RWPE1 (cell line): Measurements from ENCODE around the gene RASSF5.

ENCODE experiments used
- CTCF ChIA-PET: fragments of 350-600 bp; sonication (Branson Sonifier 250); formaldehyde crosslinking; extraction: SDS; loops from one replicate; lab custom pipeline; 2021; lab: Yijun Ruan, JAX
- POLR2A ChIA-PET: fragments of 400-600 bp; formaldehyde crosslinking; extraction: SDS; loops from one replicate; lab custom pipeline; 2020; ENCODE audit warnings: antibody characterized with exemption; ENCODE audit not compliant: low non-redundant PET; lab: Yijun Ruan, JAX
- DNase-seq: peaks from one replicate; pipeline ENCODE4 v3.0.0; 2012; ENCODE audit warnings: low spot score
- H3K27ac ChIP-seq: fragments of 450-650 bp; 2 replicates; pipeline ENCODE4 v1.5.1; 2017
- TF ChIP-seq, protein P1 (sequence below): fragments of 450-650 bp; conservative IDR thresholded peaks from 2 replicates; pipeline ENCODE4 v1.5.1; 2017; ENCODE audit warnings: low read depth, mild to moderate bottlenecking

RASSF5 gene

DNA sequence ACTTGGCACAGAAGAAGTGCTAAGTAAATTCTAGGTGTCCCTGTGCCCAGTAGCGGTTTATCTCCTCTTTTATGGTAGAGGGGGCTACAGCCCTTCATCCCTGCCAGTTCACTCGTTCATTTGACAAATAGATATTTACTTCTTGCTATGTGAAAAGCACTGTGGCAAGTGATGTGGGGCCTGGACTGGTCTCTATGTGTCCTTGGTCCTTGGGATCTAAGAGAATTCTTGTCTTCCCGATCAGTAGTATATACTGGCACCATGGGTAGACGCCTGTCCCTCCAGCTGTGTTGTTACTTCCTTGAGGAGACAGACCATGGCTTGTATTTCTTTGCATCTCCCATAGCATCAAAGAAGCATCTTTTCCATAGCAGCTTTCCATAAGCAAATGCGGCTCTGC lies 75.2 kb downstream of the RASSF5 start:
- TF ChIP-seq, protein P1, sequence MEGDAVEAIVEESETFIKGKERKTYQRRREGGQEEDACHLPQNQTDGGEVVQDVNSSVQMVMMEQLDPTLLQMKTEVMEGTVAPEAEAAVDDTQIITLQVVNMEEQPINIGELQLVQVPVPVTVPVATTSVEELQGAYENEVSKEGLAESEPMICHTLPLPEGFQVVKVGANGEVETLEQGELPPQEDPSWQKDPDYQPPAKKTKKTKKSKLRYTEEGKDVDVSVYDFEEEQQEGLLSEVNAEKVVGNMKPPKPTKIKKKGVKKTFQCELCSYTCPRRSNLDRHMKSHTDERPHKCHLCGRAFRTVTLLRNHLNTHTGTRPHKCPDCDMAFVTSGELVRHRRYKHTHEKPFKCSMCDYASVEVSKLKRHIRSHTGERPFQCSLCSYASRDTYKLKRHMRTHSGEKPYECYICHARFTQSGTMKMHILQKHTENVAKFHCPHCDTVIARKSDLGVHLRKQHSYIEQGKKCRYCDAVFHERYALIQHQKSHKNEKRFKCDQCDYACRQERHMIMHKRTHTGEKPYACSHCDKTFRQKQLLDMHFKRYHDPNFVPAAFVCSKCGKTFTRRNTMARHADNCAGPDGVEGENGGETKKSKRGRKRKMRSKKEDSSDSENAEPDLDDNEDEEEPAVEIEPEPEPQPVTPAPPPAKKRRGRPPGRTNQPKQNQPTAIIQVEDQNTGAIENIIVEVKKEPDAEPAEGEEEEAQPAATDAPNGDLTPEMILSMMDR, result no peak
- POLR2A ChIA-PET, result no interaction called here
- H3K27ac ChIP-seq, result no peak overlapping the region
- DNase-seq, result no peak
- CTCF ChIA-PET, result interaction anchor here (1.2 to 2.7 kb wide), 4 partner anchors 13 to 103 kb away, joined by 7 to 29 read pairs (median 12); no protein-coding TSS in a partner anchor

DNA sequence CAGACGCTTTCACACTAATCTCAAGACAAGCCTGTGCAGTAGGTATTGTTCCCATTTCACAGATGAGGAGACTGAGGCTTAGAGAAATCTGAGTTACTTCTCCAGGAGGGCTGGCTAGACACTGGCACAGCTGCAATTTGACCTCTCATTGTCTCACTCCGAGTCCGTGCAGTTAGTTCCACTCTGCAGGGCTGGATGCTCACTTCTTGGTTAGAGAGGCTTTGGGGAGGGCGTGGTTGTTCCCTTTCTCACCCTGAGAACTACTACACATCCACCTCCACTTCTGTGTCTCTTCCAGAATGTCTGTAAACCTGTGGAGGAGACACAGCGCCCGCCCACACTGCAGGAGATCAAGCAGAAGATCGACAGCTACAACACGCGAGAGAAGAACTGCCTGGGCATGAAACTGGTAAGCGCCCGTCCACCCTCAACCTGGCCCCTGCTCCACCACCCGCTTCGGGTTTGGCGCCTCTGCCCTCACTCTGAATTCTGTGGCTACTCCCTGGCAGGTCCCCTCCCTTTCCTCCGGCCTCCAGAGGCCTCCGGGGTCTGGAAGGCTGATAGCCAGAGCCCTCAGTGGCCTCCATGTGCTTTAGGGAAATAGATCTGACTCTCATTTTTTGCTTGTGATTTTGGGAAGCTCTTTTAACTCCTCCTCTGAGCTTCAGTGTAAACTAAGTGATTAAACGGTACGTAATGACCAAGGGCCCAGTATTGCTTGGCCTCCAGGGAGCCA lies 75.8 kb downstream of the RASSF5 start:
- POLR2A ChIA-PET, result no interaction called here
- peak overlapping the region; percentile 36 for H3K27ac ChIP-seq
- TF ChIP-seq, protein P1, result no peak
- no peak for DNase-seq
- CTCF ChIA-PET, result interaction anchor here (0.6 to 3.1 kb wide), 29 partner anchors 8 to 686 kb away, joined by 3 to 29 read pairs (median 4); partner anchors contain the start of genes IKBKE and RASSF5

DNA sequence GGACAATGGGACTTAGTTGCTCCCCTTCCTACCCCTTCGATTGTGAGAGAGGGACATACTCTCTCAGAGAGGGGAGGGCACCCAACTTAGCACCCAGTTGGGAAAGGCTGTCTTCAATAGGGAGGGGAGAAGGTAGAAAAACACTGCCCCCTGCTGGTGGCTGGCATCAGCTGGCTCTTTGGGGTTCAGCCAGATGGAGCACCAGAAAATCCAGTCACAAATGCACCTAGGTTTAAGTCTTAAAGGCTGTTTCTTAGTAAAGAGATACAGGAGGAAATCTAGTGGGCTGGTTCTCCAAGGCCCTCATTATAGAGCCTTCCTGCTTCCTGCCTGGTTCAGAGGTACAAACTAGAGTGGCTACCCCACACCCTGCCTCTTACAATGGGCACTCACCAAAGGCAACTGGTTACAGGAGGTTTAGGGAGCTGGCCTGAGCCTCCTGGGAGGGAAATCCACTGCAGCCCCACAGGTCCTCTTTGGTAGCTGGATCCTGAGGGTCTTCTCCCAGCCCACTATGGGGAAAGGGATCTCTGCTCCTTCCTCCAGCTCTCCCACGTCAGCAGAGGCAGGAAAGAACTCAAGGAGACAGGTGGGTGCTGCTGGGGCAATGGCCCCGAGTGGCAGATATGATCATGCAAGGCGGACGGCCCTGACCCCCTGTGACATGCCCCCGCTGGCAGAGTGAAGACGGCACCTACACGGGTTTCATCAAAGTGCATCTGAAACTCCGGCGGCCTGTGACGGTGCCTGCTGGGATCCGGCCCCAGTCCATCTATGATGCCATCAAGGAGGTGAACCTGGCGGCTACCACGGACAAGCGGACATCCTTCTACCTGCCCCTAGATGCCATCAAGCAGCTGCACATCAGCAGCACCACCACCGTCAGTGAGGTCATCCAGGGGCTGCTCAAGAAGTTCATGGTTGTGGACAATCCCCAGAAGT lies 76.6 kb downstream of the RASSF5 start:
- peak; percentile 67 for DNase-seq
- TF ChIP-seq, protein P1, result peak; percentile 75
- CTCF ChIA-PET, result interaction anchor here (0.5 to 3.1 kb wide), 36 partner anchors 8 to 687 kb away, joined by 3 to 29 read pairs (median 4); partner anchors contain the start of genes IKBKE and RASSF5
- POLR2A ChIA-PET, result no interaction called here
- peak overlapping the region; percentile 36 for H3K27ac ChIP-seq

DNA sequence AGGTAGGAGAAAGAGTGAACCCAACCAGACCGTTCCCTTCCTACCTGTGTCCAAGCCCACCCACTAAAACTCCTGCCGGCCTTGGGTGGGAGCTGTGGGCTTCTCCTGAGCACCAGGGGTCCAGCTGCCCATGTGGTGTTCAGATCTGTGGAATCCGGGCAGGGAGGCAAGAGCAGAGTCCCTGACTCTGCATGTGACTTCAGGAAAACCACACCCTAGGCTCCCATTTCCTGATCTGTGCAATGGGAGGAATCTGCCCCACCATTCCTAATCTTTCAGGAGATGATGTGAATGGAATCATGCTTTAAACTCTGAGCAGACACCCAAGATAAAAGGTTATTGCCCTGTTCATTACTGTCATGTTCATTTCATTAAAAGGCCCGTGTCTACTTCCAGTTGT lies 77.4 kb downstream of the RASSF5 start:
- ChIA-PET POLR2A (no interaction called here), CTCF (interaction anchor here (0.5 to 3.1 kb wide), 11 partner anchors 8 to 168 kb away, joined by 3 to 29 read pairs (median 6); partner anchors contain the start of genes IKBKE and RASSF5)
- TF ChIP-seq, protein P1, result no peak
- H3K27ac ChIP-seq, result peak overlapping the region; percentile 36
- DNase-seq, result no peak

DNA sequence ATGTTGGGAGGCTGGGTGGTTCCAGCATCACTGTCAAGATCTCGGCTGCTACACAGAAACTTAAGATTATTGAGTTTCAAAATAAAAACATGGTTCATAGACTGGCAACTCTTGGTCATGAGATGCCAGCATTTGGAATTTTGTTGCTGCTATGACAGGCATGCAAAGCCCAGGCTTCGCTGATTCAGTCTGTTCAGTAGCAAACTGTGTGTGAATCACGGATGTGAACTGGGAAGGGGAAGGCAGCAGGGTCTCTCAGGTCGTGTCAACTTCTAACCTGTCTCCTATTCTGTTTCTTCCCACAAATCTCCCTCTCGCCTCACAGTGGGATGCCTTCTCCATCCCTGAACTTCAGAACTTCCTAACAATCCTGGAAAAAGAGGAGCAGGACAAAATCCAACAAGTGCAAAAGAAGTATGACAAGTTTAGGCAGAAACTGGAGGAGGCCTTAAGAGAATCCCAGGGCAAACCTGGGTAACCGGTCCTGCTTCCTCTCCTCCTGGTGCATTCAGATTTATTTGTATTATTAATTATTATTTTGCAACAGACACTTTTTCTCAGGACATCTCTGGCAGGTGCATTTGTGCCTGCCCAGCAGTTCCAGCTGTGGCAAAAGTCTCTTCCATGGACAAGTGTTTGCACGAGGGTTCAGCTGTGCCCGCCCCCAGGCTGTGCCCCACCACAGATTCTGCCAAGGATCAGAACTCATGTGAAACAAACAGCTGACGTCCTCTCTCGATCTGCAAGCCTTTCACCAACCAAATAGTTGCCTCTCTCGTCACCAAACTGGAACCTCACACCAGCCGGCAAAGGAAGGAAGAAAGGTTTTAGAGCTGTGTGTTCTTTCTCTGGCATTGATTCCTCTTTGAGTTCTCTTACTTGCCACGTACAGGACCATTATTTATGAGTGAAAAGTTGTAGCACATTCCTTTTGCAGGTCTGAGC lies 79.4 kb downstream of the RASSF5 start:
- DNase-seq, result peak; percentile 78
- H3K27ac ChIP-seq, result peak overlapping the region; percentile 36
- TF ChIP-seq, protein P1, result no peak
- CTCF ChIA-PET, result interaction anchor here (0.6 to 2.9 kb wide), 8 partner anchors 22 to 204 kb away, joined by 3 to 19 read pairs (median 4); partner anchors contain the start of gene RASSF5
- POLR2A ChIA-PET, result no interaction called here
